HCT116 (cell line): ENCODE results near the gene BRCA2. TPM values are rescaled to one million over a fixed set of nuclear protein-coding genes. Genes with fewer than 3 reads are reported as not detected.

Experiments
- ATAC-seq: fragments of 200-7000 bp; cut with Tn5 transposase; 2 replicates; pipeline ENCODE4 v1.9.1; 2020; ENCODE audit warnings: mild to moderate bottlenecking, moderate library complexity
- BruUV-seq: library from RNA; stranded (reverse); fragments of 400-500 nt; replicated peaks from 2 replicates; lab custom pipeline; 2021; lab: Mats Ljungman, UMichigan
- CTCF ChIA-PET: fragments of 300-600 bp; sonication (Branson Sonifier 250); formaldehyde crosslinking; loops from one replicate; lab custom pipeline; 2021; ENCODE audit warnings: antibody characterized with exemption; lab: Charles Lee
- POLR2A ChIA-PET: fragments of 300-600, 350-600 bp; sonication (Branson Sonifier 250); formaldehyde crosslinking; loops from one replicate; lab custom pipeline; 2021; ENCODE audit warnings: antibody characterized with exemption; lab: Charles Lee
- RAD21 ChIA-PET, 2 experiments: fragments of 300-600 bp; sonication (Branson Sonifier 250); formaldehyde crosslinking; loops; one replicate each; lab custom pipeline; 2023; ENCODE audit warnings: low total read pairs in 2 of 2; ENCODE audit not compliant: uncharacterized antibody in 2 of 2, unreplicated experiment in 2 of 2, low non-redundant PET in 1 of 2; lab: Charles Lee
- DNase-seq: peaks from one replicate; pipeline ENCODE4 v3.0.0-alpha.2; 2010; ENCODE audit warnings: low read depth, low spot score
- H2AFZ ChIP-seq: fragments of 200-600 bp; shearing (Covaris generic), sonication (generic); 2 replicates; pipeline ENCODE4 v1.6.1; 2017; ENCODE audit warnings: low read depth, mixed run types, mixed read lengths, antibody characterized with exemption, low read length; ENCODE audit not compliant: poor library complexity, severe bottlenecking
- H3K27ac ChIP-seq: 2 replicates; pipeline ENCODE4 v1.5.1; 2012; ENCODE audit warnings: low read depth, low read length
- H3K27me3 ChIP-seq: fragments of 200-600 bp; sonication (generic); 2 replicates; pipeline ENCODE4 v1.6.1; 2016; ENCODE audit warnings: mixed run types, low read length, mixed read lengths; ENCODE audit not compliant: insufficient read depth
- H3K36me3 ChIP-seq, 2 experiments: fragments of 200-500 bp in 1 of 2; fragments of 200-600 bp in 1 of 2; sonication (Bioruptor generic) in 1 of 2; sonication (generic) in 1 of 2; 2 replicates each; pipeline versions ENCODE4 v1.5.1 to v1.6.1; 2014 to 2016; ENCODE audit warnings: low read length in 2 of 2, inconsistent platforms in 1 of 2, mixed read lengths in 1 of 2, mixed run types in 1 of 2; ENCODE audit not compliant: insufficient read depth in 2 of 2, control insufficient read depth in 1 of 2
- H3K4me1 ChIP-seq, 2 experiments: fragments of 200-600 bp in 1 of 2; sonication (generic) in 1 of 2; 2 replicates each; pipeline versions ENCODE4 v1.5.1 to v1.6.1; 2012 to 2017; ENCODE audit warnings: low read length in 2 of 2, inconsistent platforms in 1 of 2, mild to moderate bottlenecking in 1 of 2, mixed read lengths in 1 of 2, mixed run types in 1 of 2, moderate library complexity in 1 of 2; ENCODE audit not compliant: insufficient read depth in 2 of 2, control insufficient read depth in 1 of 2
- H3K4me2 ChIP-seq: fragments of 200-600 bp; sonication (generic); 2 replicates; pipeline ENCODE4 v1.6.1; 2017; ENCODE audit warnings: mixed run types, low read length, mixed read lengths
- H3K4me3 ChIP-seq, 2 experiments: fragments of 200-600 bp in 1 of 2; sonication (generic) in 1 of 2; replicated peaks in 1 of 2; 2 replicates each; pipeline ENCODE4 v1.5.1; 2011 to 2016; ENCODE audit warnings: low read length in 2 of 2, control low read depth in 1 of 2, low read depth in 1 of 2, mild to moderate bottlenecking in 1 of 2, mixed read lengths in 1 of 2, mixed run types in 1 of 2
- H3K79me2 ChIP-seq: fragments of 200-600 bp; sonication (generic); 2 replicates; pipeline ENCODE4 v1.6.1; 2017; ENCODE audit warnings: mild to moderate bottlenecking, mixed run types, low read length, moderate library complexity, mixed read lengths; ENCODE audit not compliant: insufficient read depth
- H3K9ac ChIP-seq: fragments of 200-600 bp; sonication (generic); 2 replicates; pipeline ENCODE4 v1.6.1; 2016; ENCODE audit warnings: low read length, mixed read lengths
- H3K9me2 ChIP-seq: fragments of 200-600 bp; sonication (generic), shearing (Covaris generic); 2 replicates; pipeline ENCODE4 v1.6.1; 2017; ENCODE audit warnings: mixed run types, mild to moderate bottlenecking, moderate library complexity; ENCODE audit not compliant: insufficient read depth
- H3K9me3 ChIP-seq, 2 experiments: fragments of 200-500 bp in 1 of 2; fragments of 200-600 bp in 1 of 2; sonication (Bioruptor generic) in 1 of 2; sonication (generic) in 1 of 2; 2 replicates each; pipeline ENCODE4 v1.6.1; 2014 to 2017; ENCODE audit warnings: low read length in 2 of 2, mixed read lengths in 2 of 2, inconsistent platforms in 1 of 2, low read depth in 1 of 2, mild to moderate bottlenecking in 1 of 2, mixed run types in 1 of 2, moderate library complexity in 1 of 2; ENCODE audit not compliant: control insufficient read depth in 1 of 2, insufficient read depth in 1 of 2
- H4K20me1 ChIP-seq: fragments of 200-600 bp; sonication (generic), shearing (Covaris generic); 2 replicates; pipeline ENCODE4 v1.6.1; 2017; ENCODE audit warnings: mixed run types, mild to moderate bottlenecking, moderate library complexity; ENCODE audit not compliant: insufficient read depth
- ATF3 ChIP-seq: IDR thresholded peaks from 2 replicates; pipeline ENCODE4 v1.6.1; 2012
- CEBPB ChIP-seq: IDR thresholded peaks from 2 replicates; pipeline ENCODE4 v1.6.1; 2012; ENCODE audit warnings: low read depth
- CTCF ChIP-seq, 3 experiments: fragments of 200-600 bp in 1 of 3; sonication (generic) in 1 of 3; IDR thresholded peaks in 2 of 3; conservative IDR thresholded peaks in 1 of 3; 2 replicates each; pipeline ENCODE4 v1.5.1; 2012 to 2017; ENCODE audit warnings: low read depth in 2 of 3, low read length in 2 of 3, antibody characterized with exemption in 1 of 3, borderline replicate concordance in 1 of 3, control low read depth in 1 of 3, mild to moderate bottlenecking in 1 of 3, mixed read lengths in 1 of 3, mixed run types in 1 of 3, moderate library complexity in 1 of 3; ENCODE audit not compliant: insufficient read depth in 1 of 3
- ELF1 ChIP-seq: IDR thresholded peaks from 2 replicates; pipeline ENCODE4 v1.6.1; 2012; ENCODE audit warnings: low read depth, borderline replicate concordance
- EZH2 ChIP-seq: fragments of 200-600 bp; sonication (generic); IDR thresholded peaks from 2 replicates; pipeline ENCODE4 v1.6.1; 2017; ENCODE audit warnings: antibody characterized with exemption, mixed run types
- EZH2phosphoT487 ChIP-seq: fragments of 200-600 bp; IDR thresholded peaks from 2 replicates; pipeline ENCODE4 v1.6.1; 2018; ENCODE audit warnings: antibody characterized with exemption, borderline replicate concordance
- JUND ChIP-seq: IDR thresholded peaks from 2 replicates; pipeline ENCODE4 v1.6.1; 2012
- POLR2AphosphoS5 ChIP-seq: IDR thresholded peaks from 2 replicates; pipeline ENCODE4 v1.6.1; 2011; ENCODE audit warnings: mild to moderate bottlenecking, low read depth, low read length, moderate library complexity
- RAD21 ChIP-seq: IDR thresholded peaks from 2 replicates; pipeline ENCODE4 v1.6.1; 2012; ENCODE audit warnings: low read depth, mild to moderate bottlenecking
- SP1 ChIP-seq: IDR thresholded peaks from 2 replicates; pipeline ENCODE4 v1.6.1; 2012; ENCODE audit warnings: low read depth
- SRF ChIP-seq: IDR thresholded peaks from 2 replicates; pipeline ENCODE4 v1.6.1; 2012; ENCODE audit warnings: low read depth
- TCF7L2 ChIP-seq: IDR thresholded peaks from 2 replicates; pipeline ENCODE4 v1.7.0; 2011; ENCODE audit warnings: borderline replicate concordance, inconsistent platforms; ENCODE audit not compliant: insufficient read depth, insufficient read length; ENCODE audit errors: extremely low read depth
- ZFX ChIP-seq: fragments of 450-650 bp; IDR thresholded peaks from 2 replicates; pipeline ENCODE4 v1.6.1; 2017
- intact Hi-C: fragments of 100-400 bp; cut with micrococcal nuclease; formaldehyde crosslinking; loops from 2 replicates; pipeline ENCODE4 v1.10.0; 2022
- total RNA-seq: library from RNA; stranded (reverse); gene quantifications from one replicate; pipeline ENCODE4 v1.2.1, GENCODE V29; 2021; ENCODE audit not compliant: unreplicated experiment

BRCA2 gene
- total RNA-seq, 1 experiment from 2014 or later = 14.2 TPM

- no peak overlapping the region for H3K4me3 ChIP-seq
- DNase-seq (no peak), ATAC-seq (no peak)
- H2AFZ ChIP-seq = no peak overlapping the region
- no peaks in the 10 kb centered on the region for H4K20me1 ChIP-seq
- H3K79me2 ChIP-seq = no peaks in the 10 kb centered on the region
- H3K9ac ChIP-seq = no peak overlapping the region
- ChIA-PET CTCF (no interaction called here), RAD21 (no interaction called here)
- H3K4me1 ChIP-seq = no peaks in the 10 kb centered on the region
- BruUV-seq = no TSS peak
- no peaks in the 10 kb centered on the region for H3K9me3 ChIP-seq
- intact Hi-C loops = no loop called here
- no peak overlapping the region for H3K4me2 ChIP-seq
- H3K27ac ChIP-seq = no peak overlapping the region
- no peaks in the 10 kb centered on the region for H3K9me2 ChIP-seq
- TF ChIP-seq TCF7L2 (no peak), EZH2 (no peak), SRF (no peak), ZFX (no peak), CTCF (IDR thresholded peaks at IDR 0.05 in 2 of 3, conservative IDR thresholded peaks at IDR 0.05 in 1 of 3; ENCODE audit: borderline replicate concordance in 1 of 3, insufficient read depth in 1 of 3, low read depth in 2 of 3, low read length in 2 of 3) (no peak), POLR2AphosphoS5 (no peak), CEBPB (no peak), RAD21 (no peak), ATF3 (no peak), EZH2phosphoT487 (no peak), ELF1 (no peak), JUND (no peak), SP1 (no peak)
- TF ChIP-seq, all 23 proteins: peak for 0
- no peaks in the 10 kb centered on the region; a peak in 1 of 4 replicates for H3K36me3 ChIP-seq
- POLR2A ChIA-PET = no interaction called here
- H3K27me3 ChIP-seq = no peaks in the 10 kb centered on the region
These were observed 130.9 kb downstream of the BRCA2 start for GRCh38 chr13:32446220-32446619.
